ENCODE data around the gene NFATC3. TPM values are rescaled to one million over a fixed set of nuclear protein-coding genes. Genes with fewer than 3 reads are reported as not detected.

Gene NFATC3
- total RNA-seq, 1 donor from 2014 or later = 15.2 TPM

GRCh38 chr16:68064791-68065365 is 20.3 kb upstream of the NFATC3 start:
- TF ChIP-seq, protein P1, sequence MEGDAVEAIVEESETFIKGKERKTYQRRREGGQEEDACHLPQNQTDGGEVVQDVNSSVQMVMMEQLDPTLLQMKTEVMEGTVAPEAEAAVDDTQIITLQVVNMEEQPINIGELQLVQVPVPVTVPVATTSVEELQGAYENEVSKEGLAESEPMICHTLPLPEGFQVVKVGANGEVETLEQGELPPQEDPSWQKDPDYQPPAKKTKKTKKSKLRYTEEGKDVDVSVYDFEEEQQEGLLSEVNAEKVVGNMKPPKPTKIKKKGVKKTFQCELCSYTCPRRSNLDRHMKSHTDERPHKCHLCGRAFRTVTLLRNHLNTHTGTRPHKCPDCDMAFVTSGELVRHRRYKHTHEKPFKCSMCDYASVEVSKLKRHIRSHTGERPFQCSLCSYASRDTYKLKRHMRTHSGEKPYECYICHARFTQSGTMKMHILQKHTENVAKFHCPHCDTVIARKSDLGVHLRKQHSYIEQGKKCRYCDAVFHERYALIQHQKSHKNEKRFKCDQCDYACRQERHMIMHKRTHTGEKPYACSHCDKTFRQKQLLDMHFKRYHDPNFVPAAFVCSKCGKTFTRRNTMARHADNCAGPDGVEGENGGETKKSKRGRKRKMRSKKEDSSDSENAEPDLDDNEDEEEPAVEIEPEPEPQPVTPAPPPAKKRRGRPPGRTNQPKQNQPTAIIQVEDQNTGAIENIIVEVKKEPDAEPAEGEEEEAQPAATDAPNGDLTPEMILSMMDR (IDR thresholded peaks at IDR 0.05; ENCODE audit: insufficient read depth, low read length, poor library complexity, severe bottlenecking) = peak; percentile 84
- H3K27me3 ChIP-seq (ENCODE audit: control insufficient read depth, insufficient read depth, low read length) = no peaks in the 10 kb centered on the region
- H3K4me3 ChIP-seq (ENCODE audit: low read depth, low read length) = no peak overlapping the region
- no peak for DNase-seq (ENCODE audit: low read depth)
- H3K36me3 ChIP-seq (ENCODE audit: control insufficient read depth, insufficient read depth, low read length) = peaks cover 2% of the 10 kb centered on the region

GRCh38 chr16:68065716-68066305 is 19.4 kb upstream of the NFATC3 start:
- TF ChIP-seq, protein P1 (IDR thresholded peaks at IDR 0.05; ENCODE audit: insufficient read depth, low read length, poor library complexity, severe bottlenecking) = no peak
- no peak for DNase-seq (ENCODE audit: low read depth)
- H3K36me3 ChIP-seq (ENCODE audit: control insufficient read depth, insufficient read depth, low read length) = peaks cover 2% of the 10 kb centered on the region

GRCh38 chr16:68066763-68067162 is 18.4 kb upstream of the NFATC3 start:
- TF ChIP-seq, protein P1 (IDR thresholded peaks at IDR 0.05; ENCODE audit: insufficient read depth, low read length, poor library complexity, severe bottlenecking) = no peak
- DNase-seq (ENCODE audit: low read depth) = no peak
- Histone ChIP-seq H3K27me3 (ENCODE audit: control insufficient read depth, insufficient read depth, low read length) (no peaks in the 10 kb centered on the region), H3K4me3 (ENCODE audit: low read depth, low read length) (no peak overlapping the region), H3K36me3 (ENCODE audit: control insufficient read depth, insufficient read depth, low read length) (peaks cover 2% of the 10 kb centered on the region)

More at GRCh38 chr16:68065716-68066305, 19.4 kb upstream of the NFATC3 start:
- no peak overlapping the region for H3K4me3 ChIP-seq (ENCODE audit: low read depth, low read length)
- H3K27me3 ChIP-seq (ENCODE audit: control insufficient read depth, insufficient read depth, low read length) = no peaks in the 10 kb centered on the region

- Histone ChIP-seq H3K36me3 (ENCODE audit: control insufficient read depth, insufficient read depth, low read length) (peaks cover 2% of the 10 kb centered on the region), H3K27me3 (ENCODE audit: control insufficient read depth, insufficient read depth, low read length) (no peaks in the 10 kb centered on the region), H3K4me3 (ENCODE audit: low read depth, low read length) (no peak overlapping the region)
- no peak for DNase-seq (ENCODE audit: low read depth)
- TF ChIP-seq, protein P1 (IDR thresholded peaks at IDR 0.05; ENCODE audit: insufficient read depth, low read length, poor library complexity, severe bottlenecking) = no peak
These were observed 16.2 kb upstream of the NFATC3 start for GRCh38 chr16:68068926-68069325.

- TF ChIP-seq, protein P1 (IDR thresholded peaks at IDR 0.05; ENCODE audit: insufficient read depth, low read length, poor library complexity, severe bottlenecking) = no peak
- Histone ChIP-seq H3K36me3 (ENCODE audit: control insufficient read depth, insufficient read depth, low read length) (peaks cover 2% of the 10 kb centered on the region), H3K27me3 (ENCODE audit: control insufficient read depth, insufficient read depth, low read length) (no peaks in the 10 kb centered on the region), H3K4me3 (ENCODE audit: low read depth, low read length) (no peak overlapping the region)
- DNase-seq (ENCODE audit: low read depth) = no peak
These were observed 15.5 kb upstream of the NFATC3 start for GRCh38 chr16:68069511-68070248.

All from kidney epithelial cell (primary cell).